HCT116 (cell line): ENCODE measurements around the gene IQSEC3. TPM values are rescaled to one million over a fixed set of nuclear protein-coding genes. Genes with fewer than 3 reads are reported as not detected.

Source experiments
- ATAC-seq: fragments of 200-7000 bp; cut with Tn5 transposase; 2 replicates; pipeline ENCODE4 v1.9.1; 2020; ENCODE audit warnings: mild to moderate bottlenecking, moderate library complexity
- BruUV-seq: library from RNA; stranded (reverse); fragments of 400-500 nt; replicated peaks from 2 replicates; lab custom pipeline; 2021; lab: Mats Ljungman, UMichigan
- CTCF ChIA-PET: fragments of 300-600 bp; sonication (Branson Sonifier 250); formaldehyde crosslinking; loops from one replicate; lab custom pipeline; 2021; ENCODE audit warnings: antibody characterized with exemption; lab: Charles Lee
- POLR2A ChIA-PET: fragments of 300-600, 350-600 bp; sonication (Branson Sonifier 250); formaldehyde crosslinking; loops from one replicate; lab custom pipeline; 2021; ENCODE audit warnings: antibody characterized with exemption; lab: Charles Lee
- RAD21 ChIA-PET, 2 experiments: fragments of 300-600 bp; sonication (Branson Sonifier 250); formaldehyde crosslinking; loops; one replicate each; lab custom pipeline; 2023; ENCODE audit warnings: low total read pairs in 2 of 2; ENCODE audit not compliant: uncharacterized antibody in 2 of 2, unreplicated experiment in 2 of 2, low non-redundant PET in 1 of 2; lab: Charles Lee
- DNase-seq: peaks from one replicate; pipeline ENCODE4 v3.0.0-alpha.2; 2010; ENCODE audit warnings: low read depth, low spot score
- H2AFZ ChIP-seq: fragments of 200-600 bp; shearing (Covaris generic), sonication (generic); 2 replicates; pipeline ENCODE4 v1.6.1; 2017; ENCODE audit warnings: low read depth, mixed run types, mixed read lengths, antibody characterized with exemption, low read length; ENCODE audit not compliant: poor library complexity, severe bottlenecking
- H3K27ac ChIP-seq: 2 replicates; pipeline ENCODE4 v1.5.1; 2012; ENCODE audit warnings: low read depth, low read length
- H3K27me3 ChIP-seq: fragments of 200-600 bp; sonication (generic); 2 replicates; pipeline ENCODE4 v1.6.1; 2016; ENCODE audit warnings: mixed run types, low read length, mixed read lengths; ENCODE audit not compliant: insufficient read depth
- H3K36me3 ChIP-seq, 2 experiments: fragments of 200-500 bp in 1 of 2; fragments of 200-600 bp in 1 of 2; sonication (Bioruptor generic) in 1 of 2; sonication (generic) in 1 of 2; 2 replicates each; pipeline versions ENCODE4 v1.5.1 to v1.6.1; 2014 to 2016; ENCODE audit warnings: low read length in 2 of 2, inconsistent platforms in 1 of 2, mixed read lengths in 1 of 2, mixed run types in 1 of 2; ENCODE audit not compliant: insufficient read depth in 2 of 2, control insufficient read depth in 1 of 2
- H3K4me1 ChIP-seq, 2 experiments: fragments of 200-600 bp in 1 of 2; sonication (generic) in 1 of 2; 2 replicates each; pipeline versions ENCODE4 v1.5.1 to v1.6.1; 2012 to 2017; ENCODE audit warnings: low read length in 2 of 2, inconsistent platforms in 1 of 2, mild to moderate bottlenecking in 1 of 2, mixed read lengths in 1 of 2, mixed run types in 1 of 2, moderate library complexity in 1 of 2; ENCODE audit not compliant: insufficient read depth in 2 of 2, control insufficient read depth in 1 of 2
- H3K4me2 ChIP-seq: fragments of 200-600 bp; sonication (generic); 2 replicates; pipeline ENCODE4 v1.6.1; 2017; ENCODE audit warnings: mixed run types, low read length, mixed read lengths
- H3K4me3 ChIP-seq, 2 experiments: fragments of 200-600 bp in 1 of 2; sonication (generic) in 1 of 2; replicated peaks in 1 of 2; 2 replicates each; pipeline ENCODE4 v1.5.1; 2011 to 2016; ENCODE audit warnings: low read length in 2 of 2, control low read depth in 1 of 2, low read depth in 1 of 2, mild to moderate bottlenecking in 1 of 2, mixed read lengths in 1 of 2, mixed run types in 1 of 2
- H3K79me2 ChIP-seq: fragments of 200-600 bp; sonication (generic); 2 replicates; pipeline ENCODE4 v1.6.1; 2017; ENCODE audit warnings: mild to moderate bottlenecking, mixed run types, low read length, moderate library complexity, mixed read lengths; ENCODE audit not compliant: insufficient read depth
- H3K9ac ChIP-seq: fragments of 200-600 bp; sonication (generic); 2 replicates; pipeline ENCODE4 v1.6.1; 2016; ENCODE audit warnings: low read length, mixed read lengths
- H3K9me2 ChIP-seq: fragments of 200-600 bp; sonication (generic), shearing (Covaris generic); 2 replicates; pipeline ENCODE4 v1.6.1; 2017; ENCODE audit warnings: mixed run types, mild to moderate bottlenecking, moderate library complexity; ENCODE audit not compliant: insufficient read depth
- H3K9me3 ChIP-seq, 2 experiments: fragments of 200-500 bp in 1 of 2; fragments of 200-600 bp in 1 of 2; sonication (Bioruptor generic) in 1 of 2; sonication (generic) in 1 of 2; 2 replicates each; pipeline ENCODE4 v1.6.1; 2014 to 2017; ENCODE audit warnings: low read length in 2 of 2, mixed read lengths in 2 of 2, inconsistent platforms in 1 of 2, low read depth in 1 of 2, mild to moderate bottlenecking in 1 of 2, mixed run types in 1 of 2, moderate library complexity in 1 of 2; ENCODE audit not compliant: control insufficient read depth in 1 of 2, insufficient read depth in 1 of 2
- H4K20me1 ChIP-seq: fragments of 200-600 bp; sonication (generic), shearing (Covaris generic); 2 replicates; pipeline ENCODE4 v1.6.1; 2017; ENCODE audit warnings: mixed run types, mild to moderate bottlenecking, moderate library complexity; ENCODE audit not compliant: insufficient read depth
- CBX3 ChIP-seq: IDR thresholded peaks from 2 replicates; pipeline ENCODE4 v1.6.1; 2012; ENCODE audit warnings: low read depth
- CEBPB ChIP-seq: IDR thresholded peaks from 2 replicates; pipeline ENCODE4 v1.6.1; 2012; ENCODE audit warnings: low read depth
- EGR1 ChIP-seq: IDR thresholded peaks from 2 replicates; pipeline ENCODE4 v1.6.1; 2012; ENCODE audit warnings: low read depth
- EZH2 ChIP-seq: fragments of 200-600 bp; sonication (generic); IDR thresholded peaks from 2 replicates; pipeline ENCODE4 v1.6.1; 2017; ENCODE audit warnings: antibody characterized with exemption, mixed run types
- POLR2A ChIP-seq: IDR thresholded peaks from 2 replicates; pipeline ENCODE4 v1.7.0; 2011; ENCODE audit warnings: borderline replicate concordance; ENCODE audit not compliant: insufficient read depth, insufficient read length; ENCODE audit errors: extremely low read depth
- RAD21 ChIP-seq: IDR thresholded peaks from 2 replicates; pipeline ENCODE4 v1.6.1; 2012; ENCODE audit warnings: low read depth, mild to moderate bottlenecking
- SRF ChIP-seq: IDR thresholded peaks from 2 replicates; pipeline ENCODE4 v1.6.1; 2012; ENCODE audit warnings: low read depth
- TCF7L2 ChIP-seq: IDR thresholded peaks from 2 replicates; pipeline ENCODE4 v1.7.0; 2011; ENCODE audit warnings: borderline replicate concordance, inconsistent platforms; ENCODE audit not compliant: insufficient read depth, insufficient read length; ENCODE audit errors: extremely low read depth
- intact Hi-C: fragments of 100-400 bp; cut with micrococcal nuclease; formaldehyde crosslinking; loops from 2 replicates; pipeline ENCODE4 v1.10.0; 2022
- total RNA-seq: library from RNA; stranded (reverse); gene quantifications from one replicate; pipeline ENCODE4 v1.2.1, GENCODE V29; 2021; ENCODE audit not compliant: unreplicated experiment
- TF ChIP-seq, protein P1 (sequence below), 3 experiments: fragments of 200-600 bp in 1 of 3; sonication (generic) in 1 of 3; IDR thresholded peaks in 2 of 3; conservative IDR thresholded peaks in 1 of 3; 2 replicates each; pipeline ENCODE4 v1.5.1; 2012 to 2017; ENCODE audit warnings: low read depth in 2 of 3, low read length in 2 of 3, antibody characterized with exemption in 1 of 3, borderline replicate concordance in 1 of 3, control low read depth in 1 of 3, mild to moderate bottlenecking in 1 of 3, mixed read lengths in 1 of 3, mixed run types in 1 of 3, moderate library complexity in 1 of 3; ENCODE audit not compliant: insufficient read depth in 1 of 3
- TF ChIP-seq, protein P2 (sequence below): IDR thresholded peaks from 2 replicates; pipeline ENCODE4 v1.6.1; 2012
- TF ChIP-seq, protein P3 (sequence below): IDR thresholded peaks from 2 replicates; pipeline ENCODE4 v1.6.1; 2011; ENCODE audit warnings: mild to moderate bottlenecking, low read length, moderate library complexity; ENCODE audit not compliant: insufficient replicate concordance; ENCODE audit errors: extremely low read depth
- TF ChIP-seq, protein P4 (sequence below): IDR thresholded peaks from 2 replicates; pipeline ENCODE4 v1.6.1; 2012

Gene IQSEC3
- total RNA-seq, 1 experiment from 2014 or later: not detected

DNA sequence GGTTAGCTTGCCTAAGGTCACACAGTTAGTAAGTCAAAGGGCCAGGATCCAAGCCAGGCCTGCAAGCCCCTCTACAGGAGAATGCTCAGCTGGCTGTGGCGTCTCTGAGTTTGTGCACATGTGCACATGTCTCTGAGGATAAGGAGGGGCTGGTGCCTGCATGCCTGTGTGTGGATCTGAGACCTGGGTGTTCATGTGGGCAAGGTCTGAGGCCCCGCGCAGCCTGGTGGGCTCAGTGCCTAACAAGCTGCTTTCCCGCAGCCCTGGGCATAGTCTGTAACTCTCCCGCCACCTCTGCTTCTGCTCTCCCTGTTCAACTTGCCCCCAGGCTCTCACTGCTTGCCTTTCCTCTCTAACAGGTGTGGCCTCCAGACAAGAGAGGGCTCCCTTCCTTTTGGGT is 151.7 kb downstream of the IQSEC3 start (continued):
- TF ChIP-seq RAD21 (no peak), POLR2A (no peak)
- TF ChIP-seq, protein P1, sequence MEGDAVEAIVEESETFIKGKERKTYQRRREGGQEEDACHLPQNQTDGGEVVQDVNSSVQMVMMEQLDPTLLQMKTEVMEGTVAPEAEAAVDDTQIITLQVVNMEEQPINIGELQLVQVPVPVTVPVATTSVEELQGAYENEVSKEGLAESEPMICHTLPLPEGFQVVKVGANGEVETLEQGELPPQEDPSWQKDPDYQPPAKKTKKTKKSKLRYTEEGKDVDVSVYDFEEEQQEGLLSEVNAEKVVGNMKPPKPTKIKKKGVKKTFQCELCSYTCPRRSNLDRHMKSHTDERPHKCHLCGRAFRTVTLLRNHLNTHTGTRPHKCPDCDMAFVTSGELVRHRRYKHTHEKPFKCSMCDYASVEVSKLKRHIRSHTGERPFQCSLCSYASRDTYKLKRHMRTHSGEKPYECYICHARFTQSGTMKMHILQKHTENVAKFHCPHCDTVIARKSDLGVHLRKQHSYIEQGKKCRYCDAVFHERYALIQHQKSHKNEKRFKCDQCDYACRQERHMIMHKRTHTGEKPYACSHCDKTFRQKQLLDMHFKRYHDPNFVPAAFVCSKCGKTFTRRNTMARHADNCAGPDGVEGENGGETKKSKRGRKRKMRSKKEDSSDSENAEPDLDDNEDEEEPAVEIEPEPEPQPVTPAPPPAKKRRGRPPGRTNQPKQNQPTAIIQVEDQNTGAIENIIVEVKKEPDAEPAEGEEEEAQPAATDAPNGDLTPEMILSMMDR (IDR thresholded peaks at IDR 0.05 in 2 of 3, conservative IDR thresholded peaks at IDR 0.05 in 1 of 3; ENCODE audit: borderline replicate concordance in 1 of 3, insufficient read depth in 1 of 3, low read depth in 2 of 3, low read length in 2 of 3): no peak
- TF ChIP-seq, protein P2, sequence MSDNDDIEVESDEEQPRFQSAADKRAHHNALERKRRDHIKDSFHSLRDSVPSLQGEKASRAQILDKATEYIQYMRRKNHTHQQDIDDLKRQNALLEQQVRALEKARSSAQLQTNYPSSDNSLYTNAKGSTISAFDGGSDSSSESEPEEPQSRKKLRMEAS: no peak
- TF ChIP-seq, protein P3, sequence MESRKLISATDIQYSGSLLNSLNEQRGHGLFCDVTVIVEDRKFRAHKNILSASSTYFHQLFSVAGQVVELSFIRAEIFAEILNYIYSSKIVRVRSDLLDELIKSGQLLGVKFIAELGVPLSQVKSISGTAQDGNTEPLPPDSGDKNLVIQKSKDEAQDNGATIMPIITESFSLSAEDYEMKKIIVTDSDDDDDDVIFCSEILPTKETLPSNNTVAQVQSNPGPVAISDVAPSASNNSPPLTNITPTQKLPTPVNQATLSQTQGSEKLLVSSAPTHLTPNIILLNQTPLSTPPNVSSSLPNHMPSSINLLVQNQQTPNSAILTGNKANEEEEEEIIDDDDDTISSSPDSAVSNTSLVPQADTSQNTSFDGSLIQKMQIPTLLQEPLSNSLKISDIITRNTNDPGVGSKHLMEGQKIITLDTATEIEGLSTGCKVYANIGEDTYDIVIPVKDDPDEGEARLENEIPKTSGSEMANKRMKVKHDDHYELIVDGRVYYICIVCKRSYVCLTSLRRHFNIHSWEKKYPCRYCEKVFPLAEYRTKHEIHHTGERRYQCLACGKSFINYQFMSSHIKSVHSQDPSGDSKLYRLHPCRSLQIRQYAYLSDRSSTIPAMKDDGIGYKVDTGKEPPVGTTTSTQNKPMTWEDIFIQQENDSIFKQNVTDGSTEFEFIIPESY: no peak

DNA sequence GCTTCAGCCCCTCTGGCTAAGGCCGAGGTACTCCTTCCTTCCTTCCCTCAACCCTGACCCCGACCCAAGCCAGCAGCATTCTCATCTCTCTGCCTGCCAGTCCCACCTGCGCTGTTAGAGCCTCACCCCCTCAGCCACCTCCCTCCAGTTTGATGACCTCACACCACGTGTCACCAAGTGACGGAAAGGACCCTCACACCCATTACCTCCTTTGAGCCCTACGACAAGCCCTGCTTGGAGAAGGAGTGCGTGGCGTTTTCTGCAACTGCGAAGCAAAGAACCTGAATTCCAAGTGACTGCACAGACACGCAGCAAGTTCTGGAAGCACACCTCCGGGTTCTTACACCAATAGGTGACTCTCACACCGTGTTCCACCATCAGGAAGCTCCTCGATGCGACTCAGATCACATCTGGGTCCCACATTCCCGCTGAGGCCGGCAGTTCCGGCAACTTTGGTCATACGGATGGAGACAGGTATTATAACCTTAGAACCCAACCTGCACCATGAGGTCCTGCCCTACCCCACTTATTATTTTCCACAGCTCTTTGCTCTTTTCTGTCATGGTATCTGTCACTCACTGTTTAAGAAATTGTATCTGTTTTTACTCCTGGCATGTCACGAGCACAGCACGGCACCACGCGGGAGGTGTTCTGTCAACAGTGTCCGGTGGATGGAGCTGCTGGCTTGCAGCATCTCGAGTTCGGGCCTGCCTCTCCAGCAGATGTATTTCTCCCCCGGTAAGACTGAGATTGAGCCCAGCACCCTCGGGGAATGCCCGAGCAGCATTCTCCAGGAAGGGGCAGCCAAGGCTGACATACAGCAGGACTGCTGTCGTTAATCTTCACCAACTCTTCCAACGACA is 152.4 kb downstream of the IQSEC3 start:
- ChIA-PET POLR2A (interaction anchor here (0.7 kb wide), 1 partner anchor 30 kb away, joined by 3 read pairs; no protein-coding TSS in a partner anchor), RAD21 (no interaction called here), CTCF (interaction anchor here (1.1 to 1.9 kb wide), 4 partner anchors 9 to 111 kb away, joined by 3 to 6 read pairs (median 4); no protein-coding TSS in a partner anchor)
- H4K20me1 ChIP-seq: no peaks in the 10 kb centered on the region
- no TSS peak for BruUV-seq
- no peak overlapping the region for H3K4me3 ChIP-seq
- H3K9me3 ChIP-seq: no peaks in the 10 kb centered on the region
- no peaks in the 10 kb centered on the region for H3K27me3 ChIP-seq
- no peak overlapping the region for H2AFZ ChIP-seq
- no peaks in the 10 kb centered on the region for H3K79me2 ChIP-seq
- H3K4me1 ChIP-seq: peaks cover 0 to 6% of the 10 kb centered on the region in 2 experiments; a peak in 1 of 4 replicates
- H3K9me2 ChIP-seq: no peaks in the 10 kb centered on the region
- no peak overlapping the region for H3K4me2 ChIP-seq
- no peak overlapping the region for H3K27ac ChIP-seq
- no peak overlapping the region for H3K9ac ChIP-seq
- ATAC-seq (no peak), DNase-seq (no peak)
- intact Hi-C loops: no loop called here
- no peaks in the 10 kb centered on the region for H3K36me3 ChIP-seq
- no peak for TF ChIP-seq TCF7L2
- TF ChIP-seq, protein P2: no peak
- TF ChIP-seq SRF: no peak
- TF ChIP-seq, protein P4, sequence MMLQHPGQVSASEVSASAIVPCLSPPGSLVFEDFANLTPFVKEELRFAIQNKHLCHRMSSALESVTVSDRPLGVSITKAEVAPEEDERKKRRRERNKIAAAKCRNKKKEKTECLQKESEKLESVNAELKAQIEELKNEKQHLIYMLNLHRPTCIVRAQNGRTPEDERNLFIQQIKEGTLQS: no peak
- no peak for TF ChIP-seq RAD21
- TF ChIP-seq CBX3: no peak
- no peak for TF ChIP-seq EGR1
- TF ChIP-seq EZH2: no peak
- no peak for TF ChIP-seq CEBPB
- TF ChIP-seq, protein P3: no peak
- TF ChIP-seq, protein P1 (IDR thresholded peaks at IDR 0.05 in 2 of 3, conservative IDR thresholded peaks at IDR 0.05 in 1 of 3; ENCODE audit: borderline replicate concordance in 1 of 3, insufficient read depth in 1 of 3, low read depth in 2 of 3, low read length in 2 of 3): no peak
